CD4-positive, alpha-beta memory T cell (primary cell): Measurements from ENCODE around the gene TBRG1. TPM values are rescaled to one million over a fixed set of nuclear protein-coding genes. Genes with fewer than 3 reads are reported as not detected.
A peak's percentile ranks its signal among the peaks of the same experiment; 100 is the strongest.

Experiments used
- CTCF ChIA-PET: fragments of 350-600 bp; sonication (Branson Sonifier 250); formaldehyde crosslinking; loops from one replicate; lab custom pipeline; 2021; ENCODE audit warnings: inconsistent platforms; ENCODE audit not compliant: partially characterized antibody; lab: Charles Lee
- POLR2A ChIA-PET: fragments of 350-600 bp; sonication (Branson Sonifier 250); formaldehyde crosslinking; loops from one replicate; lab custom pipeline; 2021; ENCODE audit not compliant: partially characterized antibody; lab: Charles Lee
- DNase-seq, 5 donors: peaks; one replicate each; pipeline versions ENCODE4 v3.0.0 to v3.0.0-alpha.2; 2020 to 2022; ENCODE audit warnings: mixed read lengths in 1 of 5
- H3K27ac ChIP-seq: one replicate; pipeline ENCODE4 v1.7.0; 2013; ENCODE audit warnings: low read depth, low read length
- H3K27me3 ChIP-seq: 2 replicates; pipeline ENCODE4 v1.7.0; 2013; ENCODE audit warnings: mild to moderate bottlenecking, low read length, moderate library complexity; ENCODE audit not compliant: insufficient read depth
- H3K36me3 ChIP-seq: 2 replicates; pipeline ENCODE4 v1.7.0; 2013; ENCODE audit warnings: mild to moderate bottlenecking, low read length, moderate library complexity; ENCODE audit not compliant: insufficient read depth
- H3K4me1 ChIP-seq: 2 replicates; pipeline ENCODE4 v1.7.0; 2013; ENCODE audit warnings: mild to moderate bottlenecking, low read length, moderate library complexity; ENCODE audit not compliant: insufficient read depth
- H3K4me3 ChIP-seq, 2 donors: one replicate each; pipeline ENCODE4 v1.7.0; 2013; ENCODE audit warnings: low read length in 2 of 2, mild to moderate bottlenecking in 1 of 2
- H3K9me3 ChIP-seq, 2 donors: one replicate each; pipeline ENCODE4 v1.7.0; 2013; ENCODE audit warnings: low read length in 2 of 2, control low read depth in 1 of 2; ENCODE audit not compliant: control insufficient read depth in 1 of 2
- H3K27ac Mint-ChIP-seq, 7 donors: one replicate each; pipeline ENCODE4 v1.8.0; 2020 to 2021; ENCODE audit warnings: mixed read lengths in 7 of 7, mild to moderate bottlenecking in 6 of 7, inconsistent platforms in 3 of 7, moderate library complexity in 3 of 7
- H3K27me3 Mint-ChIP-seq, 2 donors: one replicate each; pipeline ENCODE4 v1.8.0; 2020 to 2021; ENCODE audit warnings: mixed read lengths in 2 of 2
- H3K36me3 Mint-ChIP-seq, 2 donors: one replicate each; pipeline ENCODE4 v1.8.0; 2020 to 2021; ENCODE audit warnings: mixed read lengths in 2 of 2, inconsistent platforms in 1 of 2, mild to moderate bottlenecking in 1 of 2
- H3K4me1 Mint-ChIP-seq, 4 donors: one replicate each; pipeline ENCODE4 v1.8.0; 2020 to 2021; ENCODE audit warnings: mixed read lengths in 4 of 4, mild to moderate bottlenecking in 1 of 4
- H3K4me3 Mint-ChIP-seq, 8 donors: one replicate each; pipeline ENCODE4 v1.8.0; 2020 to 2021; ENCODE audit warnings: mixed read lengths in 8 of 8, mild to moderate bottlenecking in 7 of 8, moderate library complexity in 6 of 8, inconsistent platforms in 3 of 8
- H3K9me3 Mint-ChIP-seq, 8 donors: one replicate each; pipeline ENCODE4 v1.8.0; 2020 to 2021; ENCODE audit warnings: mixed read lengths in 8 of 8, mild to moderate bottlenecking in 5 of 8, inconsistent platforms in 3 of 8, moderate library complexity in 1 of 8
- intact Hi-C: fragments of 100-400 bp; cut with micrococcal nuclease; formaldehyde crosslinking; loops from one replicate; pipeline ENCODE4 v1.15.1; 2023
- polyA plus RNA-seq, 2 donors: library from polyadenylated mRNA; unstranded; fragments of 300-500 nt; fragmentation: Illumina TruSeq; gene quantifications; one replicate each; pipeline ENCODE4 v1.2.3, GENCODE V29; 2021
- total RNA-seq, 2 experiments: library from RNA; stranded (reverse); gene quantifications; one replicate each; pipeline ENCODE4 v1.2.3, GENCODE V29; 2021

Gene TBRG1
- total and polyA plus RNA-seq, 4 experiments from 2014 or later = 34.6 to 75.8 (median 55.8) TPM

GRCh38 chr11:124670732-124671131 lies 48.1 kb downstream of the TBRG1 start:
- Mint-ChIP-seq H3K9me3 (peaks cover 0 to 4% (median 0%) of the 10 kb centered on the region in 8 donors), H3K27ac (peak overlapping the region in 5 of 7 donors; percentile 64 to 98 (median 83)), H3K36me3 (peaks cover 0 to 4% of the 10 kb centered on the region in 2 donors), H3K4me3 (peak overlapping the region in 7 of 8 donors; percentile 26 to 64 (median 57)), H3K27me3 (no peaks in the 10 kb centered on the region), H3K4me1 (peaks cover 16 to 43% (median 32%) of the 10 kb centered on the region in 4 donors)
- H3K36me3 ChIP-seq = no peaks in the 10 kb centered on the region
- POLR2A ChIA-PET = interaction anchor here (0.6 to 3.6 kb wide), 8 partner anchors 75 to 283 kb away, joined by 3 to 35 read pairs (median 4); partner anchors contain the start of genes CCDC15, ESAM and MSANTD2
- peaks cover 42% of the 10 kb centered on the region for H3K4me1 ChIP-seq
- CTCF ChIA-PET = interaction anchor here (0.7 to 6.6 kb wide), 19 partner anchors 9 to 283 kb away, joined by 3 to 224 read pairs (median 9); partner anchors contain the start of genes ESAM, NRGN and VSIG2
- intact Hi-C loops = loop anchor here (5.0 kb wide), 2 partner anchors 282 to 1392 kb away; partner anchors contain the start of genes CCDC15 and CDON
- no peak overlapping the region for H3K4me3 ChIP-seq
- no peak overlapping the region for H3K27ac ChIP-seq
- H3K27me3 ChIP-seq = no peaks in the 10 kb centered on the region
- H3K9me3 ChIP-seq = no peaks in the 10 kb centered on the region
- DNase-seq = peak; percentile 45 to 73 (median 66)

- CTCF ChIA-PET = interaction anchor here (1.0 to 6.6 kb wide), 9 partner anchors 9 to 193 kb away, joined by 3 to 224 read pairs (median 5); partner anchors contain the start of genes ESAM and MSANTD2
- peaks cover 0 to 4% of the 10 kb centered on the region in 2 donors for H3K36me3 Mint-ChIP-seq
- POLR2A ChIA-PET = interaction anchor here (1.0 to 2.8 kb wide), 10 partner anchors 50 to 439 kb away, joined by 3 to 40 read pairs (median 7); partner anchors contain the start of genes MSANTD2, NRGN, TBRG1 and TMEM218
- peak overlapping the region; percentile 90 to 95 (median 91) for H3K4me3 Mint-ChIP-seq
- H3K36me3 ChIP-seq = no peaks in the 10 kb centered on the region
- no peaks in the 10 kb centered on the region for H3K27me3 Mint-ChIP-seq
- peak overlapping the region; percentile 75 to 98 (median 89) for H3K27ac Mint-ChIP-seq
- H3K4me1 Mint-ChIP-seq = peaks cover 16 to 43% (median 32%) of the 10 kb centered on the region in 4 donors
- intact Hi-C loops = loop anchor here (1.0 to 5.0 kb wide), 7 partner anchors 50 to 1390 kb away; partner anchors contain the start of genes CCDC15, CDON, MSANTD2 and TBRG1
- H3K9me3 ChIP-seq = no peaks in the 10 kb centered on the region
- H3K27ac ChIP-seq = peak overlapping the region; percentile 66
- DNase-seq = no peak
- peaks cover 0 to 4% (median 0%) of the 10 kb centered on the region in 8 donors for H3K9me3 Mint-ChIP-seq
- peak overlapping the region in 1 of 2 donors; percentile 73 for H3K4me3 ChIP-seq
- H3K4me1 ChIP-seq = peaks cover 42% of the 10 kb centered on the region
- no peaks in the 10 kb centered on the region for H3K27me3 ChIP-seq
Observed at GRCh38 chr11:124672536-124673215, 50.0 kb downstream of the TBRG1 start.

- Histone ChIP-seq H3K9me3 (no peaks in the 10 kb centered on the region), H3K4me3 (peak within 1 kb of the TSS; percentile 39 to 73), H3K4me1 (peaks cover 42% of the 10 kb centered on the region), H3K36me3 (no peaks in the 10 kb centered on the region), H3K27ac (peak within 1 kb of the TSS; percentile 66), H3K27me3 (peaks cover 5% of the 10 kb centered on the region)
- Mint-ChIP-seq H3K4me1 (peaks cover 16 to 43% (median 32%) of the 10 kb centered on the region in 4 donors), H3K27ac (peak within 1 kb of the TSS; percentile 98 to 99 (median 99)), H3K27me3 (no peaks in the 10 kb centered on the region), H3K4me3 (peak within 1 kb of the TSS; percentile 90 to 95 (median 91)), H3K9me3 (peaks cover 0 to 4% (median 0%) of the 10 kb centered on the region in 8 donors), H3K36me3 (peaks cover 0 to 4% of the 10 kb centered on the region in 2 donors)
- DNase-seq = peak; percentile 84 to 91 (median 88)
- ChIA-PET CTCF (interaction anchor here (1.0 to 6.6 kb wide), 9 partner anchors 10 to 192 kb away, joined by 3 to 224 read pairs (median 5); partner anchors contain the start of genes ESAM and MSANTD2), POLR2A (interaction anchor here (0.5 to 2.8 kb wide), 15 partner anchors 51 to 598 kb away, joined by 3 to 40 read pairs (median 4); partner anchors contain the start of genes MSANTD2, NRGN, TBRG1 and TMEM218)
- intact Hi-C loops = loop anchor here (1.0 to 5.0 kb wide), 7 partner anchors 51 to 1389 kb away; partner anchors contain the start of genes CCDC15, CDON, MSANTD2 and TBRG1
Observed at GRCh38 chr11:124673333-124674167, 50.9 kb downstream of the TBRG1 start, which contains the start of the genes SIAE and SPA17. TSS of gene SIAE (minus strand) at chr11:124673739. CDS start at chr11:124673708, 31 bp downstream. TSS of gene SPA17 (plus strand) at chr11:124673904. CDS start at chr11:124675265, 1,361 bp downstream.

GRCh38 chr11:124674168-124674517 lies 51.5 kb downstream of the TBRG1 start:
- Histone ChIP-seq H3K27me3 (peaks cover 5% of the 10 kb centered on the region), H3K9me3 (no peaks in the 10 kb centered on the region), H3K4me1 (peaks cover 42% of the 10 kb centered on the region), H3K27ac (peak overlapping the region; percentile 66), H3K36me3 (no peaks in the 10 kb centered on the region), H3K4me3 (peak overlapping the region; percentile 24 to 73)
- H3K9me3 Mint-ChIP-seq = peaks cover 0 to 4% (median 0%) of the 10 kb centered on the region in 8 donors
- peak overlapping the region; percentile 90 to 95 (median 91) for H3K4me3 Mint-ChIP-seq
- H3K36me3 Mint-ChIP-seq = peaks cover 0 to 4% of the 10 kb centered on the region in 2 donors
- no peaks in the 10 kb centered on the region for H3K27me3 Mint-ChIP-seq
- peak in 1 of 5 donors; percentile 44 for DNase-seq
- POLR2A ChIA-PET = interaction anchor here (0.8 to 2.8 kb wide), 11 partner anchors 51 to 440 kb away, joined by 3 to 40 read pairs (median 4); partner anchors contain the start of genes MSANTD2, TBRG1 and TMEM218
- CTCF ChIA-PET = interaction anchor here (1.4 to 6.6 kb wide), 5 partner anchors 69 to 162 kb away, joined by 5 to 224 read pairs (median 17); partner anchors contain the start of gene ESAM
- peak overlapping the region; percentile 98 to 99 (median 99) for H3K27ac Mint-ChIP-seq
- intact Hi-C loops = loop anchor here (5.0 kb wide), 2 partner anchors 278 to 1388 kb away; partner anchors contain the start of genes CCDC15 and CDON
- H3K4me1 Mint-ChIP-seq = peaks cover 16 to 43% (median 32%) of the 10 kb centered on the region in 4 donors

- H3K4me3 ChIP-seq = peak overlapping the region; percentile 24 to 73
- H3K4me3 Mint-ChIP-seq = peak overlapping the region; percentile 90 to 95 (median 91)
- H3K27me3 ChIP-seq = peaks cover 5% of the 10 kb centered on the region
- H3K4me1 ChIP-seq = peaks cover 38% of the 10 kb centered on the region
- ChIA-PET POLR2A (interaction anchor here (1.2 to 2.8 kb wide), 3 partner anchors 71 to 279 kb away, joined by 4 to 40 read pairs (median 25); partner anchors contain the start of gene MSANTD2), CTCF (interaction anchor here (2.7 to 6.6 kb wide), 2 partner anchors 71 to 93 kb away, joined by 17 to 224 read pairs; partner anchors contain the start of gene ESAM)
- H3K27ac Mint-ChIP-seq = peak overlapping the region; percentile 98 to 99 (median 99)
- H3K4me1 Mint-ChIP-seq = peaks cover 16 to 43% (median 32%) of the 10 kb centered on the region in 4 donors
- H3K9me3 ChIP-seq = no peaks in the 10 kb centered on the region
- H3K9me3 Mint-ChIP-seq = peaks cover 0 to 4% (median 0%) of the 10 kb centered on the region in 8 donors
- intact Hi-C loops = loop anchor here (5.0 kb wide), 2 partner anchors 278 to 1388 kb away; partner anchors contain the start of genes CCDC15 and CDON
- H3K36me3 ChIP-seq = no peaks in the 10 kb centered on the region
- H3K27me3 Mint-ChIP-seq = no peaks in the 10 kb centered on the region
- H3K27ac ChIP-seq = peak overlapping the region; percentile 66
- peaks cover 0 to 4% of the 10 kb centered on the region in 2 donors for H3K36me3 Mint-ChIP-seq
- no peak for DNase-seq
Observed at GRCh38 chr11:124674571-124674970, 51.9 kb downstream of the TBRG1 start.

- ChIA-PET POLR2A (no interaction called here), CTCF (interaction anchor here (1.1 to 1.4 kb wide), 3 partner anchors 122 to 200 kb away, joined by 3 read pairs; no protein-coding TSS in a partner anchor)
- peaks cover 0 to 2% of the 10 kb centered on the region in 2 donors for H3K27me3 Mint-ChIP-seq
Observed at GRCh38 chr11:124676386-124676785, 53.7 kb downstream of the TBRG1 start.

More at GRCh38 chr11:124676386-124676785, 53.7 kb downstream of the TBRG1 start:
- peaks cover 0 to 4% (median 0%) of the 10 kb centered on the region in 8 donors for H3K9me3 Mint-ChIP-seq
- H3K27ac ChIP-seq = no peak overlapping the region
- no peaks in the 10 kb centered on the region for H3K36me3 ChIP-seq
- peaks cover 5% of the 10 kb centered on the region for H3K27me3 ChIP-seq
- peak overlapping the region in 1 of 8 donors; percentile 20 for H3K4me3 Mint-ChIP-seq
- peak overlapping the region in 1 of 7 donors; percentile 98 for H3K27ac Mint-ChIP-seq
- no peak for DNase-seq
- peaks cover 0 to 4% of the 10 kb centered on the region in 2 donors for H3K36me3 Mint-ChIP-seq
- H3K4me1 Mint-ChIP-seq = peaks cover 10 to 33% (median 24%) of the 10 kb centered on the region in 4 donors
- no peaks in the 10 kb centered on the region for H3K9me3 ChIP-seq
- peaks cover 21% of the 10 kb centered on the region for H3K4me1 ChIP-seq
- H3K4me3 ChIP-seq = no peak overlapping the region
- intact Hi-C loops = no loop called here
